Choroid plexus epithelial cell (primary cell): ENCODE measurements around the gene NBAS.

ENCODE experiments used
- DNase-seq: peaks from one replicate; pipeline ENCODE4 v3.0.0-alpha.2; 2010; ENCODE audit warnings: low read depth
- H3K4me3 ChIP-seq: 2 replicates; pipeline ENCODE4 v1.5.1; 2011; ENCODE audit warnings: low read depth, mild to moderate bottlenecking, control low read depth, low read length, moderate library complexity
- CTCF ChIP-seq: conservative IDR thresholded peaks from 2 replicates; pipeline ENCODE4 v1.5.1; 2011; ENCODE audit warnings: low read depth, mild to moderate bottlenecking, control low read depth, inconsistent platforms, low read length, moderate library complexity

The NBAS gene

GRCh38 chr2:15582710-15583357 is 21.7 kb upstream of the NBAS start:
- no peak for DNase-seq
- TF ChIP-seq CTCF = no peak
- no peak overlapping the region for H3K4me3 ChIP-seq

- H3K4me3 ChIP-seq = no peak overlapping the region
- TF ChIP-seq CTCF = no peak
- no peak for DNase-seq
Observed at GRCh38 chr2:15580451-15580850, 19.3 kb upstream of the NBAS start.

- no peak for TF ChIP-seq CTCF
Observed at GRCh38 chr2:15579641-15580040, 18.5 kb upstream of the NBAS start.

GRCh38 chr2:15577071-15577735 is 16.1 kb upstream of the NBAS start:
- no peak overlapping the region for H3K4me3 ChIP-seq
- peak; percentile 98 for TF ChIP-seq CTCF
- peak; percentile 94 for DNase-seq

More at GRCh38 chr2:15579641-15580040, 18.5 kb upstream of the NBAS start:
- no peak for DNase-seq
- no peak overlapping the region for H3K4me3 ChIP-seq

GRCh38 chr2:15571729-15572128 is 10.6 kb upstream of the NBAS start:
- no peak overlapping the region for H3K4me3 ChIP-seq
- TF ChIP-seq CTCF = no peak
- DNase-seq = no peak

- no peak for TF ChIP-seq CTCF
- H3K4me3 ChIP-seq = no peak overlapping the region
- DNase-seq = no peak
Observed at GRCh38 chr2:15570104-15570503, 9.0 kb upstream of the NBAS start.

GRCh38 chr2:15568874-15569273 is 7.7 kb upstream of the NBAS start:
- DNase-seq = no peak
- no peak overlapping the region for H3K4me3 ChIP-seq
- no peak for TF ChIP-seq CTCF
